NOMO-1 treated with dmso at 0.1 percent for 144 hours (cell line): Measurements from ENCODE around the gene DGKG.

ENCODE experiments used
- DNase-seq: peaks from one replicate; lab custom pipeline; 2025; ENCODE audit not compliant: unreplicated experiment; lab: John Stamatoyannopoulos, UW

DGKG gene

GRCh38 chr3:186361762-186362536 is at the start of gene DGKG:
Gene DGKG (minus strand): TSS chr3:186362234. CDS start chr3:186320459, 41,775 bp downstream.
- peak; percentile 88 for DNase-seq

GRCh38 chr3:186411089-186411488 is 49.1 kb upstream of the DGKG start:
- no peak for DNase-seq

- no peak for DNase-seq
These were observed 44.9 kb upstream of the DGKG start for GRCh38 chr3:186406669-186407635.

- no peak for DNase-seq
These were observed 39.5 kb upstream of the DGKG start for GRCh38 chr3:186401556-186401955.

- no peak for DNase-seq
These were observed 38.6 kb upstream of the DGKG start for GRCh38 chr3:186400662-186401061.

- no peak for DNase-seq
These were observed 38.0 kb upstream of the DGKG start for GRCh38 chr3:186400026-186400425.

- DNase-seq: no peak
These were observed 32.7 kb upstream of the DGKG start for GRCh38 chr3:186394566-186395217.

- no peak for DNase-seq
These were observed 25.0 kb upstream of the DGKG start for GRCh38 chr3:186386883-186387560.

GRCh38 chr3:186385856-186386602 is 24.0 kb upstream of the DGKG start:
- DNase-seq: no peak

- DNase-seq: no peak
These were observed 21.3 kb upstream of the DGKG start for GRCh38 chr3:186383026-186383993.

- no peak for DNase-seq
These were observed 20.3 kb upstream of the DGKG start for GRCh38 chr3:186382217-186382885.

GRCh38 chr3:186381424-186382216 is 19.6 kb upstream of the DGKG start:
- DNase-seq: no peak

GRCh38 chr3:186380622-186381380 is 18.8 kb upstream of the DGKG start:
- DNase-seq: no peak

- DNase-seq: no peak
These were observed 13.4 kb upstream of the DGKG start for GRCh38 chr3:186375443-186375842.

- peak; percentile 59 for DNase-seq
These were observed 12.3 kb upstream of the DGKG start for GRCh38 chr3:186374376-186374775.

- DNase-seq: no peak
These were observed 7.2 kb upstream of the DGKG start for GRCh38 chr3:186369217-186369616.

GRCh38 chr3:186368717-186369116 is 6.7 kb upstream of the DGKG start:
- no peak for DNase-seq
